H1 (cell line): ENCODE measurements around the gene IPO9. TPM values are rescaled to one million over a fixed set of nuclear protein-coding genes. Genes with fewer than 3 reads are reported as not detected.

Experiments used
- CTCF ChIA-PET: fragments of 300-600 bp; sonication (Branson Sonifier 250); formaldehyde crosslinking; loops from one replicate; lab custom pipeline; 2021; ENCODE audit not compliant: partially characterized antibody; lab: Charles Lee
- POLR2A ChIA-PET: fragments of 300-600 bp; sonication (Branson Sonifier 250); formaldehyde crosslinking; loops from one replicate; lab custom pipeline; 2021; ENCODE audit warnings: inconsistent platforms; ENCODE audit not compliant: partially characterized antibody; lab: Charles Lee
- DNase-seq, 2 experiments: peaks; one replicate each; pipeline versions ENCODE4 v3.0.0 to v3.0.0-alpha.2; 2010 to 2022; ENCODE audit warnings: low spot score in 2 of 2, low read depth in 1 of 2, mixed read lengths in 1 of 2
- FAIRE-seq: peaks from 2 replicates; lab custom pipeline; 2011; peaks lifted over from hg19 to GRCh38; lab: Jason Lieb, UNC
- H2AFZ ChIP-seq: 2 replicates; pipeline ENCODE4 v1.8.1; 2012; ENCODE audit warnings: low read length, inconsistent platforms
- H2AK5ac ChIP-seq: 2 replicates; pipeline ENCODE4 v1.6.1; 2013; ENCODE audit warnings: low read depth, low read length
- H2BK120ac ChIP-seq: replicated peaks from 2 replicates; pipeline ENCODE3; 2013; ENCODE audit warnings: low read depth, low read length, inconsistent platforms
- H2BK12ac ChIP-seq: 2 replicates; pipeline ENCODE4 v1.6.1; 2013; ENCODE audit warnings: low read depth, low read length
- H2BK15ac ChIP-seq: 2 replicates; pipeline ENCODE4 v1.6.1; 2013; ENCODE audit warnings: low read length
- H2BK20ac ChIP-seq: 2 replicates; pipeline ENCODE4 v1.6.1; 2013; ENCODE audit warnings: low read length
- H2BK5ac ChIP-seq: 2 replicates; pipeline ENCODE4 v1.6.1; 2013; ENCODE audit warnings: low read depth, low read length
- H3K14ac ChIP-seq: 2 replicates; pipeline ENCODE4 v1.6.1; 2013; ENCODE audit warnings: inconsistent platforms; ENCODE audit not compliant: insufficient read length
- H3K18ac ChIP-seq: 2 replicates; pipeline ENCODE4 v1.6.1; 2013; ENCODE audit warnings: low read length; ENCODE audit errors: extremely low read depth
- H3K23ac ChIP-seq: 2 replicates; pipeline ENCODE4 v1.6.1; 2013; ENCODE audit warnings: inconsistent platforms; ENCODE audit not compliant: insufficient read length
- H3K23me2 ChIP-seq: 2 replicates; pipeline ENCODE4 v1.6.1; 2013; ENCODE audit warnings: low read depth, low read length
- H3K27ac ChIP-seq: 2 replicates; pipeline ENCODE4 v1.6.1; 2011; ENCODE audit warnings: low read depth, low read length, inconsistent platforms
- H3K27me3 ChIP-seq, 4 experiments: replicated peaks in 1 of 4; 1 replicate in 1 of 4; 2 replicates in 3 of 4; pipeline versions ENCODE4 v1.6.1 to v1.8.1; 2011 to 2013; ENCODE audit warnings: low read length in 3 of 4, mild to moderate bottlenecking in 3 of 4, inconsistent platforms in 2 of 4, mixed read lengths in 2 of 4, moderate library complexity in 1 of 4; ENCODE audit not compliant: control insufficient read depth in 3 of 4, insufficient read depth in 3 of 4; ENCODE audit errors: extremely low read depth in 1 of 4
- H3K36me3 ChIP-seq, 4 experiments: 2 replicates each; pipeline versions ENCODE4 v1.6.1 to v1.8.1; 2011 to 2013; ENCODE audit warnings: mild to moderate bottlenecking in 4 of 4, low read length in 3 of 4, moderate library complexity in 2 of 4, control low read depth in 1 of 4, inconsistent platforms in 1 of 4; ENCODE audit not compliant: insufficient read depth in 4 of 4, control insufficient read depth in 2 of 4
- H3K4ac ChIP-seq: replicated peaks from 2 replicates; pipeline ENCODE3; 2013; ENCODE audit warnings: low read length, low read depth, mixed read lengths, inconsistent platforms; ENCODE audit not compliant: insufficient read length
- H3K4me1 ChIP-seq, 4 experiments: replicated peaks in 1 of 4; 1 replicate in 1 of 4; 2 replicates in 3 of 4; pipeline versions ENCODE4 v1.6.1 to v1.8.1; 2011 to 2013; ENCODE audit warnings: low read length in 3 of 4, inconsistent platforms in 2 of 4, mixed read lengths in 1 of 4; ENCODE audit not compliant: insufficient read depth in 4 of 4, control insufficient read depth in 3 of 4
- H3K4me2 ChIP-seq, 2 experiments: 2 replicates each; pipeline versions ENCODE4 v1.6.1 to v1.8.1; 2011 to 2013; ENCODE audit warnings: low read depth in 2 of 2, low read length in 2 of 2, control low read depth in 1 of 2, inconsistent platforms in 1 of 2, mild to moderate bottlenecking in 1 of 2; ENCODE audit not compliant: insufficient read depth in 1 of 2
- H3K4me3 ChIP-seq, 4 experiments: fragments of 200-600, 300-600 bp in 1 of 4; sonication (generic), shearing (Covaris generic), sonication (Bioruptor Twin) in 1 of 4; 2 replicates each; pipeline versions ENCODE4 v1.5.1 to v1.8.1; 2011 to 2016; ENCODE audit warnings: low read length in 4 of 4, low read depth in 3 of 4, control low read depth in 2 of 4, inconsistent platforms in 2 of 4, mild to moderate bottlenecking in 2 of 4, mixed read lengths in 1 of 4, moderate library complexity in 1 of 4; ENCODE audit not compliant: insufficient read depth in 2 of 4; ENCODE audit errors: extremely low read depth in 1 of 4
- H3K56ac ChIP-seq: replicated peaks from 2 replicates; pipeline ENCODE3; 2013; ENCODE audit warnings: low read depth, mild to moderate bottlenecking, mixed read lengths, low read length, inconsistent platforms; ENCODE audit not compliant: insufficient read length
- H3K79me1 ChIP-seq: 2 replicates; pipeline ENCODE4 v1.6.1; 2013; ENCODE audit warnings: low read depth, low read length, control low read depth
- H3K79me2 ChIP-seq, 2 experiments: 2 replicates each; pipeline versions ENCODE4 v1.6.1 to v1.8.1; 2012 to 2013; ENCODE audit warnings: low read length in 2 of 2, mild to moderate bottlenecking in 2 of 2, inconsistent platforms in 1 of 2; ENCODE audit not compliant: insufficient read depth in 2 of 2, control insufficient read depth in 1 of 2
- H3K9ac ChIP-seq, 4 experiments: replicated peaks in 1 of 4; 1 replicate in 1 of 4; 2 replicates in 3 of 4; pipeline versions ENCODE4 v1.6.1 to v1.8.1; 2011 to 2013; ENCODE audit warnings: low read depth in 3 of 4, low read length in 3 of 4, control low read depth in 2 of 4, mild to moderate bottlenecking in 2 of 4, moderate library complexity in 2 of 4, inconsistent platforms in 1 of 4; ENCODE audit errors: extremely low read depth in 1 of 4
- H3K9me3 ChIP-seq, 2 experiments: 2 replicates each; pipeline versions ENCODE4 v1.6.1 to v1.8.1; 2012 to 2013; ENCODE audit warnings: mild to moderate bottlenecking in 2 of 2, moderate library complexity in 2 of 2, control low read depth in 1 of 2, inconsistent platforms in 1 of 2, low read depth in 1 of 2, low read length in 1 of 2, mixed read lengths in 1 of 2; ENCODE audit not compliant: insufficient read depth in 2 of 2
- H4K20me1 ChIP-seq, 2 experiments: replicated peaks in 1 of 2; 2 replicates each; pipeline versions ENCODE3 to v1.8.1; 2011 to 2013; ENCODE audit warnings: inconsistent platforms in 2 of 2, low read length in 2 of 2, mild to moderate bottlenecking in 1 of 2; ENCODE audit not compliant: insufficient read depth in 2 of 2, control insufficient read depth in 1 of 2
- H4K5ac ChIP-seq: 2 replicates; pipeline ENCODE4 v1.6.1; 2013; ENCODE audit warnings: low read length, low read depth, mixed read lengths, inconsistent platforms; ENCODE audit not compliant: insufficient read length
- H4K8ac ChIP-seq: 2 replicates; pipeline ENCODE4 v1.8.0; 2013; ENCODE audit warnings: mild to moderate bottlenecking, moderate library complexity, low read length, inconsistent platforms; ENCODE audit not compliant: insufficient read depth; ENCODE audit errors: extremely low read depth
- H4K91ac ChIP-seq: replicated peaks from 2 replicates; pipeline ENCODE3; 2013; ENCODE audit warnings: low read length, mixed read lengths, inconsistent platforms; ENCODE audit not compliant: insufficient read length
- ATF2 ChIP-seq: IDR thresholded peaks from 2 replicates; pipeline ENCODE4 v1.6.1; 2012; ENCODE audit warnings: low read length, inconsistent platforms
- BACH1 ChIP-seq: IDR thresholded peaks from 2 replicates; pipeline ENCODE4 v1.6.1; 2012; ENCODE audit warnings: low read length, improper control_type of control experiment
- EP300 ChIP-seq, 2 experiments: IDR thresholded peaks; 1 replicate in 1 of 2; 2 replicates in 1 of 2; pipeline ENCODE4 v1.6.1; 2011 to 2012; ENCODE audit warnings: low read depth in 2 of 2, low read length in 2 of 2, mild to moderate bottlenecking in 2 of 2, borderline replicate concordance in 1 of 2, inconsistent platforms in 1 of 2, moderate library complexity in 1 of 2
- GABPA ChIP-seq: IDR thresholded peaks from 2 replicates; pipeline ENCODE4 v1.6.1; 2011; ENCODE audit warnings: mild to moderate bottlenecking, low read length, moderate library complexity, borderline replicate concordance; ENCODE audit not compliant: insufficient read depth
- GTF2F1 ChIP-seq: IDR thresholded peaks from 2 replicates; pipeline ENCODE4 v1.6.1; 2012; ENCODE audit warnings: low read depth, low read length, improper control_type of control experiment, borderline replicate concordance
- HDAC2 ChIP-seq, 2 experiments: fragments of 300-600 bp in 1 of 2; sonication (generic) in 1 of 2; IDR thresholded peaks; 2 replicates each; pipeline ENCODE4 v1.6.1; 2011 to 2012; ENCODE audit warnings: low read depth in 2 of 2, low read length in 2 of 2, mild to moderate bottlenecking in 2 of 2, moderate library complexity in 2 of 2, borderline replicate concordance in 1 of 2, inconsistent platforms in 1 of 2
- HDAC6 ChIP-seq: IDR thresholded peaks from one replicate; pipeline ENCODE4 v1.7.1; 2012; ENCODE audit warnings: low read depth, mild to moderate bottlenecking, inconsistent platforms, low read length, moderate library complexity
- JUND ChIP-seq: IDR thresholded peaks from 2 replicates; pipeline ENCODE4 v1.6.1; 2011; ENCODE audit warnings: mild to moderate bottlenecking, improper control_type of control experiment, low read length
- POLR2AphosphoS5 ChIP-seq: IDR thresholded peaks from 2 replicates; pipeline ENCODE4 v1.6.1; 2011; ENCODE audit warnings: low read depth, low read length
- SAP30 ChIP-seq: fragments of 300-600 bp; sonication (generic); IDR thresholded peaks from 2 replicates; pipeline ENCODE4 v1.7.1; 2012; ENCODE audit warnings: low read length, moderate library complexity, mild to moderate bottlenecking, inconsistent platforms; ENCODE audit not compliant: insufficient read depth, insufficient replicate concordance
- TEAD4 ChIP-seq: IDR thresholded peaks from 2 replicates; pipeline ENCODE4 v1.6.1; 2012; ENCODE audit warnings: low read depth, low read length, inconsistent platforms, mixed read lengths
- WGBS, 2 experiments: shearing (Covaris generic) in 1 of 2; methylation state at CpG; one replicate each; pipeline versions ENCODE4 v1.1.6 to v1.1.7; 2013 to 2015; ENCODE audit warnings: low lambda C conversion rate in 2 of 2, mixed read lengths in 2 of 2, inconsistent platforms in 1 of 2, low coverage in 1 of 2, missing lambda C conversion rate in 1 of 2; ENCODE audit not compliant: insufficient replicate concordance in 2 of 2, insufficient coverage in 1 of 2, insufficient read length in 1 of 2; ENCODE audit errors: extremely low coverage in 1 of 2, missing lambda C conversion rate in 1 of 2; 5-methylcytosine and 5-hydroxymethylcytosine counted together
- polyA plus RNA-seq, 7 experiments: library from polyadenylated mRNA; depleted of rRNA in 3 of 7; stranded (reverse) in 5 of 7; unstranded in 2 of 7; fragments of >200 nt in 5 of 7; fragments of 200-250 nt in 2 of 7; gene quantifications; 1 replicate in 5 of 7; 2 replicates in 1 of 7; 4 replicates in 1 of 7; pipeline versions ENCODE4 v1.2.1 to v1.2.3, GENCODE V29; 2011 to 2013; ENCODE audit warnings: missing spikeins in 2 of 7, mixed read lengths in 2 of 7
- total RNA-seq: library from RNA; stranded (reverse); fragmentation: NEBNext Ultra II Directional; extraction: Animal tissue kit (Norgen Biotek cat#: 25700); gene quantifications from 2 replicates; pipeline ENCODE4 v1.2.1, GENCODE V29; 2021

IPO9 gene
- total and polyA plus RNA-seq, 2 of the 8 experiments (the other 6 are each of a cell fraction or from before 2014, with no cell fraction given), result 61.0 to 122 TPM

GRCh38 chr1:201831371-201831770 lies 2.4 kb downstream of the IPO9 start:
- no peak overlapping the region for H2AK5ac ChIP-seq
- TF ChIP-seq GTF2F1, result no peak
- TF ChIP-seq TEAD4, result no peak
- no peak for TF ChIP-seq SAP30
- TF ChIP-seq POLR2AphosphoS5, result no peak
- TF ChIP-seq GABPA, result no peak
- TF ChIP-seq HDAC6, result no peak
- TF ChIP-seq EP300 (IDR thresholded peaks at IDR 0.05; ENCODE audit: borderline replicate concordance in 1 of 2, low read depth in 2 of 2, low read length in 2 of 2), result no peak
- no peak for TF ChIP-seq HDAC2 (IDR thresholded peaks at IDR 0.05; ENCODE audit: borderline replicate concordance in 1 of 2, low read depth in 2 of 2, low read length in 2 of 2)
- no peak for TF ChIP-seq ATF2
- no peak for TF ChIP-seq JUND
- TF ChIP-seq BACH1, result no peak

More at GRCh38 chr1:201831371-201831770, 2.4 kb downstream of the IPO9 start:
- H2BK12ac ChIP-seq, result no peak overlapping the region
- no peak overlapping the region for H3K18ac ChIP-seq
- H3K36me3 ChIP-seq, result peaks cover 0 to 7% (median 0%) of the 10 kb centered on the region in 4 experiments; a peak in 2 of 8 replicates
- H4K91ac ChIP-seq, result no peak overlapping the region
- H3K4me3 ChIP-seq, result 0 out of 8 replicates have a peak overlapping the region, but pooled peaks of 1 of the 4 experiments have one; percentile 8
- peak overlapping the region; percentile 11 to 67; a peak in 1 of 4 replicates for H3K4me2 ChIP-seq
- H4K5ac ChIP-seq, result no peak overlapping the region
- H3K4ac ChIP-seq, result no peak overlapping the region
- H2BK5ac ChIP-seq, result no peak overlapping the region
- H3K79me2 ChIP-seq, result peaks cover 50 to 71% of the 10 kb centered on the region in 2 experiments
- ChIA-PET CTCF (interaction anchor here (1.2 kb wide), 1 partner anchor 64 kb away, joined by 3 read pairs; no protein-coding TSS in a partner anchor), POLR2A (interaction anchor here (0.9 kb wide), 1 partner anchor 20 kb away, joined by 3 read pairs; no protein-coding TSS in a partner anchor)
- no peak overlapping the region for H3K27ac ChIP-seq
- no peak overlapping the region for H4K8ac ChIP-seq
- H2BK20ac ChIP-seq, result no peak overlapping the region
- no peak overlapping the region for H2BK15ac ChIP-seq
- H3K79me1 ChIP-seq, result no peaks in the 10 kb centered on the region
- FAIRE-seq, result no peak
- WGBS, 2 experiments, result 86% methylated on average over 4 of the region's 4 CpGs; no CpG with 5 or more reads in 1 of the 2 experiments
- no peak overlapping the region for H3K14ac ChIP-seq
- no peak overlapping the region for H3K9ac ChIP-seq
- H3K23ac ChIP-seq, result no peak overlapping the region
- H3K4me1 ChIP-seq, result peaks cover 0 to 5% (median 1%) of the 10 kb centered on the region in 4 experiments; a peak in 3 of 7 replicates
- no peak overlapping the region for H2AFZ ChIP-seq
- H3K9me3 ChIP-seq, result no peaks in the 10 kb centered on the region
- no peak overlapping the region for H2BK120ac ChIP-seq
- 0 out of 2 replicates have a peak, but pooled peaks cover 3% of the 10 kb centered on the region for H3K23me2 ChIP-seq
- H3K56ac ChIP-seq, result no peak overlapping the region
- DNase-seq, result no peak
- peaks cover 11 to 20% of the 10 kb centered on the region in 2 experiments for H4K20me1 ChIP-seq
- H3K27me3 ChIP-seq, result no peaks in the 10 kb centered on the region
